GM23248 (cell line): ENCODE results near the gene LTF. TPM values are rescaled to one million over a fixed set of nuclear protein-coding genes. Genes with fewer than 3 reads are reported as not detected.

Experiments used
- DNase-seq: peaks from one replicate; pipeline ENCODE4 v3.0.0-alpha.2; 2015
- H2AFZ ChIP-seq: fragments of 200-600 bp; sonication (generic); 2 replicates; pipeline ENCODE4 v1.6.1; 2016; ENCODE audit warnings: antibody characterized with exemption
- H3F3A ChIP-seq: fragments of 200-600 bp; sonication (generic); 2 replicates; pipeline ENCODE4 v1.6.1; 2016; ENCODE audit warnings: mild to moderate bottlenecking, antibody characterized with exemption, mixed run types; ENCODE audit not compliant: insufficient read depth
- H3K27ac ChIP-seq: fragments of 200-600 bp; sonication (generic); 2 replicates; pipeline ENCODE4 v1.5.1; 2016; ENCODE audit warnings: mild to moderate bottlenecking
- H3K27me3 ChIP-seq: fragments of 200-600 bp; sonication (generic); replicated peaks from 2 replicates; pipeline ENCODE4 v1.6.1; 2016; ENCODE audit warnings: mild to moderate bottlenecking; ENCODE audit not compliant: insufficient read depth
- H3K36me3 ChIP-seq: fragments of 200-600 bp; sonication (generic); 2 replicates; pipeline ENCODE4 v1.6.1; 2016; ENCODE audit warnings: low read depth, mild to moderate bottlenecking
- H3K4me1 ChIP-seq: fragments of 200-600 bp; sonication (generic); 2 replicates; pipeline ENCODE4 v1.6.1; 2016; ENCODE audit warnings: mild to moderate bottlenecking; ENCODE audit not compliant: insufficient read depth
- H3K4me2 ChIP-seq: fragments of 200-600 bp; sonication (generic); one replicate; pipeline ENCODE4 v1.6.1; 2016; ENCODE audit warnings: mild to moderate bottlenecking; ENCODE audit not compliant: unreplicated experiment
- H3K4me3 ChIP-seq: fragments of 200-600 bp; sonication (generic); 2 replicates; pipeline ENCODE4 v1.5.1; 2016; ENCODE audit warnings: mild to moderate bottlenecking
- H3K79me2 ChIP-seq: fragments of 200-600 bp; sonication (generic); 2 replicates; pipeline ENCODE4 v1.6.1; 2016; ENCODE audit warnings: mild to moderate bottlenecking; ENCODE audit not compliant: insufficient read depth
- H3K9ac ChIP-seq: fragments of 200-600 bp; sonication (generic); 2 replicates; pipeline ENCODE4 v1.6.1; 2016; ENCODE audit warnings: mild to moderate bottlenecking
- H3K9me2 ChIP-seq: fragments of 200-600 bp; sonication (generic); 2 replicates; pipeline ENCODE4 v1.6.1; 2016; ENCODE audit warnings: mixed run types, mild to moderate bottlenecking, moderate library complexity; ENCODE audit not compliant: insufficient read depth
- H3K9me3 ChIP-seq: fragments of 200-600 bp; sonication (generic); one replicate; pipeline ENCODE4 v1.6.1; 2017; ENCODE audit warnings: low read depth
- H4K20me1 ChIP-seq: fragments of 200-600 bp; sonication (generic); 2 replicates; pipeline ENCODE4 v1.6.0; 2016; ENCODE audit not compliant: insufficient read depth
- EZH2 ChIP-seq: fragments of 200-600 bp; sonication (generic); IDR thresholded peaks from 2 replicates; pipeline ENCODE4 v1.6.1; 2018; ENCODE audit warnings: antibody characterized with exemption, mild to moderate bottlenecking; ENCODE audit not compliant: insufficient read depth, poor library complexity, severe bottlenecking
- EZH2phosphoT487 ChIP-seq: fragments of 200-600 bp; sonication (generic); IDR thresholded peaks from 2 replicates; pipeline ENCODE4 v1.6.1; 2018; ENCODE audit warnings: antibody characterized with exemption, moderate library complexity, mild to moderate bottlenecking, low read depth; ENCODE audit not compliant: insufficient read depth
- WGBS, 2 experiments: methylation state at CpG; one replicate each; pipeline ENCODE4 v1.1.6; 2015 to 2017; ENCODE audit warnings: low lambda C conversion rate in 2 of 2, low coverage in 1 of 2; ENCODE audit errors: missing lambda C conversion rate in 2 of 2; 5-methylcytosine and 5-hydroxymethylcytosine counted together
- in situ Hi-C: fragments of 300-500 bp; cut with MboI; formaldehyde crosslinking; loops from 2 replicates; pipeline ENCODE4 v1.15.0; 2020
- polyA plus RNA-seq: library from polyadenylated mRNA; unstranded; fragments of >200 nt; fragmentation: Nextera tagmentation; extraction: Ambion mirVana; gene quantifications from 2 replicates; pipeline ENCODE4 v1.2.1, GENCODE V29; 2016
- total RNA-seq: library from RNA; depleted of rRNA; stranded (reverse); fragments of >200 nt; shearing (Covaris generic); gene quantifications from 2 replicates; pipeline ENCODE4 v1.2.3, GENCODE V29; 2014; rRNA removed

LTF gene
- total RNA-seq (not detected in 2 replicates), polyA plus RNA-seq (not detected in 2 replicates)

DNA sequence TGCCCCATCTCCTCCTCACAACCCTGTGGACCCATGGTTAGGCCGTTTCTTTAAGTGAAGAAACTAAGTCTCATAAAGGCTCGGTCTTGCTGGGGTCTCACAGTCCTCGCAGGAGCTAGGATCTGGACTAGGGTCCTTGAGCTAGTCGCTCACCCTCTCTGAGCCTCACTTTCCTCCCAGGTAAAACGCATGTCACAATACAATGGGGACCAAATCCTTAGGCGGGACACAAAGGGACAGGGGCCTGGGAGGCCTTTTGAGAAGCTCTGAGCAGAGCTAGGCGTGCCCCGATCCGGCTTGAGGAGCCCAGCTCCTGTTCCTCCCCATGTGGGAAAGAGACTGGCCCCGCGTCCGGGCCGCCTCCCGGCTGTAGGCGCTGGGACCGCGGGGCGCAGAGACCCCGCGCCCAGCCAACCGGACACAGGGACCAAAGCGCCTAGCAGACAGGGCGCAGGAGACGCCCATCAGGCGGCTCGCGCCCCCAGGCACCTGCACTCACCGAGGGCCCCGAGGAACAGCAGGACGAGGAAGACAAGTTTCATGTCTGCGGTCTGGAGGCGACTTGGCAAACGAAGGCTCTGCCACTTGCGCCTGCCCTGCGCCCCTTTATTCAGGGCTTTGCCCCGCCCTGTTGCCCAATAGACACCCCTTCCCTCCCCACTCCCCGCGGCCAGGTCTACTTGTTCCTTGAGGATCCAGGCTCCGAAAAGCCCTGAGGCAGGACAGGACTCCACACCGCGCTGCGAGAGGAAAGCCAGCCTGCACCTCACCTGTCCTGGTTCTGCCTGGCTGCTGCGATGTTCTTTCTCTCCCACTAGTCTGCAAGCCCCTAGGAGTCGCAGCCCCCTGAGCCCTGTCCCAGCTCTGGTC is at the start of gene LTF:
TSS of gene LTF (minus strand) at position 580 of the 870 bp plus-strand sequence. CDS start at position 542, 38 bp downstream.
- Histone ChIP-seq H3K4me1 (no peaks in the 10 kb centered on the region), H3K36me3 (no peaks in the 10 kb centered on the region), H3K9me3 (no peaks in the 10 kb centered on the region), H3K9ac (no peak within 1 kb of the TSS), H4K20me1 (no peaks in the 10 kb centered on the region), H3K27ac (no peak within 1 kb of the TSS), H3K4me2 (no peak within 1 kb of the TSS), H2AFZ (no peak within 1 kb of the TSS), H3K79me2 (no peaks in the 10 kb centered on the region), H3K4me3 (no peak within 1 kb of the TSS), H3K9me2 (no peaks in the 10 kb centered on the region), H3K27me3 (peaks cover 59% of the 10 kb centered on the region), H3F3A (no peaks in the 10 kb centered on the region)
- no peak for DNase-seq
- TF ChIP-seq EZH2 (no peak), EZH2phosphoT487 (no peak)
- 20 to 21% methylated on average over 40 to 44 of the region's 44 CpGs for WGBS, 2 experiments
- in situ Hi-C loops: no loop called here

DNA sequence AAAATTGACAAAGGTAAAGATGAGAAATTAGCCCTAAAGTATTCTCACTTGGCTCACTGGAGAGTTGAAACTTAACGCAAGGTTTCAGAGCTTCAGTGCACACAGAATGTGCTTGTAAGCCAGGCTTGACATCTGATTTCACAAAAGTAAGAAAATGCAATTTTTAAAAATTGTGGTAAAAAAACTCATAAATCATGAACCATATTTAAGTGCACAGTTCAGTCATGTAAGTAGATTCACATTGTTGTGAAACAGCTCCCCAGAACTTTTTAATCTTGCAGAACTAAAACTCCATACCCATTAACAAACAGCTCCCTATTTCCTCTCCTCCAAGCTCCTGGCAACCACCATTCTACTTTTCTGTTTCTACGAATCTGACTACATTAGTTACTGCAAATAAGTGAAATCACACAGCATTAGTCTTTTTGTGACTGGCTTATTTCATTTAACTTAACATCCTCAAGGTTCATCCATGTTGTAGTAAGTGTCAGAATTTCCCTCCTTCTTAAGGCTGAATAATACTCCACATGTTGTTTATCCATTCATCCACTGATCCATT is 47.6 kb upstream of the LTF start:
- TF ChIP-seq EZH2: no peak
- TF ChIP-seq EZH2phosphoT487: no peak
- in situ Hi-C loops: no loop called here
- Histone ChIP-seq H3K9ac (no peak overlapping the region), H3K4me3 (no peak overlapping the region), H3K27ac (no peak overlapping the region), H3K9me3 (no peaks in the 10 kb centered on the region), H3K4me1 (peaks cover 16% of the 10 kb centered on the region), H3F3A (peaks cover 9% of the 10 kb centered on the region), H3K36me3 (no peaks in the 10 kb centered on the region), H3K27me3 (no peaks in the 10 kb centered on the region), H3K4me2 (no peak overlapping the region), H3K79me2 (no peaks in the 10 kb centered on the region), H2AFZ (no peak overlapping the region), H3K9me2 (no peaks in the 10 kb centered on the region), H4K20me1 (no peaks in the 10 kb centered on the region)
- no peak for DNase-seq
- 77 to 80% methylated on average over 2 of the region's 2 CpGs for WGBS, 2 experiments

DNA sequence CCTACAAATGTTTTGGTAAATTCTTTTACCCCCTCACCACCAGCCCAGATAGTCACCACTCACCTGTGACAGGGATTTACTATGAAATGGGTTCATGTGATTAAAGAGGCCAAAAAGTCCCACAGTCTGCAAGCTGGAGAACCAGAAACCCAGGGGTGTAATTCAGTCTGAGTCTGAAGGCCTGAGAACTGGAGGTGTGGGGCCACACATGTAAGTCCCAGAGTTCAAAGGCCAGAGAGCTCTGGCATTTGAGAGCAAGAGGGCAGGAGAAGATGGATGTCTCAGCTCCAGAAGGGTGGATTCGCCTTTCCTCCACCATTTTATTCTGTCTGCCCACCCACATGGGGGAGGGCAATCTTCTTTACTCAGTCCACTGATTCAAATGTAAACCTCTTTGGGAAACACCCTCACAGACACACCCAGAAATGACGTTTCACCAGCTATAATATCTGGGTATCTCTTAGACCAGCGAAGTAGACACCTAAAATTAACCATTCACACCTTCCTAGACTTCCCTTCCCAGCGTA is 45.0 kb upstream of the LTF start:
- Histone ChIP-seq H3F3A (no peaks in the 10 kb centered on the region), H3K4me1 (no peaks in the 10 kb centered on the region), H3K9me3 (no peaks in the 10 kb centered on the region), H3K9me2 (no peaks in the 10 kb centered on the region), H3K4me3 (no peak overlapping the region), H3K79me2 (no peaks in the 10 kb centered on the region), H4K20me1 (no peaks in the 10 kb centered on the region), H3K4me2 (no peak overlapping the region), H3K36me3 (no peaks in the 10 kb centered on the region), H3K27ac (no peak overlapping the region), H3K27me3 (no peaks in the 10 kb centered on the region), H2AFZ (no peak overlapping the region), H3K9ac (no peak overlapping the region)
- WGBS, 2 experiments: 82 to 84% methylated on average over 4 of the region's 4 CpGs
- DNase-seq: no peak
- TF ChIP-seq EZH2phosphoT487 (no peak), EZH2 (no peak)
- in situ Hi-C loops: no loop called here

DNA sequence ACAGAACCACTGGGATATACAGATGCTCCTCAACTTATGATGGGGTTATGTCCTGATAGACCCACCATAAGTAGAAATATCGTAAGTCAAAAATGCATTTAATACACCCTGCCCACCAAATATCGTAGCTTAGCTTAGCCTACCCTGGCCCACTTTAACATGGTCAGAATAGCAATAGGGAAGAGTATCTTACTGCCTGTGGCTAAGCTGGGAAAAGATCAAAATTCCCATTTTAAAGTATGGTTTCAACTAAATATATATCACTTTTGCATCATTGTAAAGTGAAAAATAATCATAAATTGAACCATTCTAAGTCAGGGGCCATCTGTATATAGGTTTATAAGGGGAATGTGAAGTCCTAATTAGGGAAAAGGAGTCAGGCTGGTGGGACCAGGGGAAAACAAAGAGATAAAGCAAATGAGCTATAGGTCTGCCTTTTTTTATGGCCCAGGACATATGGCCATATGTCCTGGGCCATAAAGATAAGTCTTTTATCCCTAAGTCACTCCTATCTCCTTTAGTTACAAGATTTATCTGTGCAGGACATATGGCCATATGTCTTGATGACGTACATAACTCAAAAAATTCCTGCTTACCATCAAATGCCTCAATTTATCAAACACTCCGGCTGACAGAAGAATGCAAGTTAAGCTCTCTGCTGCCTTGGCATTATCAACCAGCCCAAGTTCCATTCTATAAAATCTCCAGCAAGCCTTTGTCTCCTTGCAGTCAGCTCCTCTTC is 44.3 kb upstream of the LTF start:
- no peaks in the 10 kb centered on the region for H3K4me1 ChIP-seq
- H3K36me3 ChIP-seq: no peaks in the 10 kb centered on the region
- H3K27ac ChIP-seq: no peak overlapping the region
- no peaks in the 10 kb centered on the region for H3K79me2 ChIP-seq
- no peak overlapping the region for H2AFZ ChIP-seq
- no peaks in the 10 kb centered on the region for H3K9me2 ChIP-seq
- DNase-seq: no peak
- in situ Hi-C loops: no loop called here
- no peak overlapping the region for H3K9ac ChIP-seq
- no peaks in the 10 kb centered on the region for H3F3A ChIP-seq
- H3K9me3 ChIP-seq: no peaks in the 10 kb centered on the region
- no peaks in the 10 kb centered on the region for H3K27me3 ChIP-seq
- no peak overlapping the region for H3K4me3 ChIP-seq
- TF ChIP-seq EZH2phosphoT487 (no peak), EZH2 (no peak)
- 93 to 94% methylated on average over 4 of the region's 4 CpGs for WGBS, 2 experiments
- H3K4me2 ChIP-seq: no peak overlapping the region
- H4K20me1 ChIP-seq: no peaks in the 10 kb centered on the region
